Lower lobe of right lung (tissue), 2 donors: ENCODE data around the gene FITM2. TPM values are rescaled to one million over a fixed set of nuclear protein-coding genes. Genes with fewer than 3 reads are reported as not detected.

Experiments used
- ATAC-seq, 2 donors: fragments of 200-7000 bp; cut with Tn5 transposase; one replicate each; pipeline ENCODE4 v1.9.1; 2020 to 2022; ENCODE audit warnings: mild to moderate bottlenecking in 2 of 2, moderate library complexity in 2 of 2
- DNase-seq: peaks from one replicate; pipeline ENCODE4 v3.0.0-alpha.2; 2020
- H3K27ac ChIP-seq: fragments of 200-600 bp; one replicate; pipeline ENCODE4 v1.8.0; 2022
- H3K27me3 ChIP-seq: fragments of 200-600 bp; one replicate; pipeline ENCODE4 v1.8.0; 2022; ENCODE audit warnings: low read depth
- H3K36me3 ChIP-seq: fragments of 200-600 bp; one replicate; pipeline ENCODE4 v1.8.0; 2022; ENCODE audit warnings: mild to moderate bottlenecking
- H3K4me1 ChIP-seq: fragments of 200-600 bp; one replicate; pipeline ENCODE4 v1.8.0; 2022
- H3K4me3 ChIP-seq: fragments of 200-600 bp; one replicate; pipeline ENCODE4 v1.8.0; 2022; ENCODE audit warnings: mild to moderate bottlenecking
- H3K9me3 ChIP-seq: fragments of 200-600 bp; one replicate; pipeline ENCODE4 v1.8.0; 2022
- intact Hi-C: fragments of 100-400 bp; cut with DNase I; formaldehyde crosslinking; loops from one replicate; pipeline ENCODE4 v1.11.0; 2022
- total RNA-seq: library from RNA; stranded (reverse); fragmentation: NEBNext Ultra II Directional; extraction: Animal tissue kit (Norgen Biotek cat#: 25700); gene quantifications from one replicate; pipeline ENCODE4 v1.2.1, GENCODE V29; 2021
- TF ChIP-seq, protein P1 (sequence below): fragments of 200-600 bp; IDR thresholded peaks from one replicate; pipeline ENCODE4 v1.8.0; 2022; ENCODE audit warnings: antibody characterized with exemption, mild to moderate bottlenecking
- donor health status: DM: no; HTN: yes; CAD: no; lungs with severe emphysema.

Gene FITM2
- total RNA-seq, 1 donor from 2014 or later = 9.3 TPM

GRCh38 chr20:44280387-44280786 is 30.6 kb downstream of the FITM2 start:
- TF ChIP-seq, protein P1, sequence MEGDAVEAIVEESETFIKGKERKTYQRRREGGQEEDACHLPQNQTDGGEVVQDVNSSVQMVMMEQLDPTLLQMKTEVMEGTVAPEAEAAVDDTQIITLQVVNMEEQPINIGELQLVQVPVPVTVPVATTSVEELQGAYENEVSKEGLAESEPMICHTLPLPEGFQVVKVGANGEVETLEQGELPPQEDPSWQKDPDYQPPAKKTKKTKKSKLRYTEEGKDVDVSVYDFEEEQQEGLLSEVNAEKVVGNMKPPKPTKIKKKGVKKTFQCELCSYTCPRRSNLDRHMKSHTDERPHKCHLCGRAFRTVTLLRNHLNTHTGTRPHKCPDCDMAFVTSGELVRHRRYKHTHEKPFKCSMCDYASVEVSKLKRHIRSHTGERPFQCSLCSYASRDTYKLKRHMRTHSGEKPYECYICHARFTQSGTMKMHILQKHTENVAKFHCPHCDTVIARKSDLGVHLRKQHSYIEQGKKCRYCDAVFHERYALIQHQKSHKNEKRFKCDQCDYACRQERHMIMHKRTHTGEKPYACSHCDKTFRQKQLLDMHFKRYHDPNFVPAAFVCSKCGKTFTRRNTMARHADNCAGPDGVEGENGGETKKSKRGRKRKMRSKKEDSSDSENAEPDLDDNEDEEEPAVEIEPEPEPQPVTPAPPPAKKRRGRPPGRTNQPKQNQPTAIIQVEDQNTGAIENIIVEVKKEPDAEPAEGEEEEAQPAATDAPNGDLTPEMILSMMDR = no peak
- no peaks in the 10 kb centered on the region for H3K4me1 ChIP-seq
- intact Hi-C loops = no loop called here
- H3K27ac ChIP-seq = no peak overlapping the region
- no peaks in the 10 kb centered on the region for H3K9me3 ChIP-seq
- no peaks in the 10 kb centered on the region for H3K36me3 ChIP-seq
- H3K4me3 ChIP-seq = no peak overlapping the region
- DNase-seq (no peak), ATAC-seq (no peak)
- no peaks in the 10 kb centered on the region for H3K27me3 ChIP-seq

- no peak for ATAC-seq
Measured at GRCh38 chr20:44279228-44279627, 31.8 kb downstream of the FITM2 start.

GRCh38 chr20:44274303-44275017 is 36.5 kb downstream of the FITM2 start:
- Histone ChIP-seq H3K36me3 (no peaks in the 10 kb centered on the region), H3K27ac (no peak overlapping the region), H3K4me3 (no peak overlapping the region), H3K9me3 (no peaks in the 10 kb centered on the region), H3K27me3 (no peaks in the 10 kb centered on the region), H3K4me1 (no peaks in the 10 kb centered on the region)
- DNase-seq = no peak
- ATAC-seq = no peak
- intact Hi-C loops = no loop called here
- TF ChIP-seq, protein P1 = no peak

More at GRCh38 chr20:44279228-44279627, 31.8 kb downstream of the FITM2 start:
- no peak for DNase-seq
- Histone ChIP-seq H3K36me3 (no peaks in the 10 kb centered on the region), H3K27me3 (no peaks in the 10 kb centered on the region), H3K4me1 (no peaks in the 10 kb centered on the region), H3K9me3 (no peaks in the 10 kb centered on the region), H3K4me3 (no peak overlapping the region), H3K27ac (no peak overlapping the region)
- intact Hi-C loops = no loop called here
- TF ChIP-seq, protein P1 = no peak

DNA sequence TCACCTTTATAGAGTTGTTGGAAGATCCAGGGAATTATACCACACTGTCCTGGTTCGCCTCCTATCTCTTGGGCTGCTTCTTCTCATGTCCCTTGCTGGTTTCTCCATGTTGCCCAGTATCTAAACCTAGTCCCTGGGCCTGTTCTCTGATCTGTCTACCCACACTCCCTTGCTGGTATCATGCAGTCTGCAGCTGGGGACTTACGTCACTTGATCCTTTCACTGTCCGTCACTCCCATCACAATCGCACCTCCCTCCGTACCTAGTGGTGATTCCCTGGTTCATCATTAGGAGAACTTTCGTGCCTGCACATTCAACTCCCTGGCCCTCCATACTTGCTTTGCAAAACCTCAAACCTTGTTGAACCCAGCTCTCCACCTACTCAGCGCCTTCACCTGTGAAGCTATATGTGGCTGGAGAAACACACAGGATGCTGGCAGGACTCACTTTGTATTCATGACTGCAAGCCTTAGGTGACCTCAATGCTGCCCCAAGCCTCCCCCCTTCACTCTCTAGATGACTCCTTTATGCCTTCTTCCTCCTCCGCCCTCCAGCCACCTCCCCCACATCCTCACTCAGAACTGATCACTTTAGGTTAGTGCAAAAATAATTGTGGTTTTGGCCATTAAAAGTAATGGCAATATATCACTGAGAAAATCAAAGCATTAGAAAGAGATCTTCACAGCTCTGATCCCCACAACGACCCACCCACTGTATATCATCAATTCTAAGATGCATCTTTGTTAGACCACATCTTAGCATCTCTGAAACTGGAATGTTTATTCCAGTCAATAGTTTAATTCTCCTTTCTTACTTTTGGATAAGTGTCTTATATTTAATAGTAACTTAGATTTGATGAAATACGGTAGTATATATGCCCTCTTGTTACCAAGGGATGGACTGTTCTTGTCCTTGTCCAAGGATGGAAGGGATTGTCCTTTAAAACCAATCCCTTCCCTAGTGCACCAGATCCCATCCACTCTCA is 37.5 kb downstream of the FITM2 start:
- Histone ChIP-seq H3K9me3 (no peaks in the 10 kb centered on the region), H3K36me3 (no peaks in the 10 kb centered on the region), H3K27ac (no peak overlapping the region), H3K4me3 (no peak overlapping the region), H3K4me1 (no peaks in the 10 kb centered on the region), H3K27me3 (no peaks in the 10 kb centered on the region)
- ATAC-seq = no peak
- no peak for DNase-seq
- TF ChIP-seq, protein P1 = no peak
- intact Hi-C loops = no loop called here

GRCh38 chr20:44271915-44272663 is 38.9 kb downstream of the FITM2 start:
- no peak overlapping the region for H3K27ac ChIP-seq
- ATAC-seq = no peak
- H3K4me3 ChIP-seq = no peak overlapping the region
- H3K27me3 ChIP-seq = no peaks in the 10 kb centered on the region
- intact Hi-C loops = no loop called here
- no peaks in the 10 kb centered on the region for H3K4me1 ChIP-seq
- TF ChIP-seq, protein P1 = no peak
- no peak for DNase-seq
- no peaks in the 10 kb centered on the region for H3K9me3 ChIP-seq
- no peaks in the 10 kb centered on the region for H3K36me3 ChIP-seq
